ENCODE measurements around the gene ADGRG6.

DNA sequence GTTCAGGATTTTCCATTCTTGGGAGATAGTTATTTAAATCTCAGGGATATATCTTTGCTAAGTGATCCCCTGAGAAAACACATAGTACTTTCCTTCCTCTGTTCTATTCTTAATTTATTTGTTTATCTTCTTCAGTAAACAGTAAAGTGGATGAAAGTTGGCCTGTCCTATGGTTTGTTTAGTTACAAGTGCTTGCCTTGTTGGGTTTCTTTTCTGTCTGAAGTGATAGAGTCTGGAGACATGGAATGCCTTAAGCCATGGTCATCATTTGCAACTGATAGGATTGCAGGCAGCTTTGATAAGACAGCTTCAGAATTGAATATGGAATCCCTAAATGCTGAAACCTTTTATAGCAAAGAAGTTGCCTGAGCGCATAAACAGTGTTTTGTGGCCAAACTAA is 4.9 kb downstream of the ADGRG6 start:
- no peak for TF ChIP-seq POLR2A (IDR thresholded peaks at IDR 0.05; ENCODE audit: low read depth, low read length)
- TF ChIP-seq POLR2AphosphoS5 (IDR thresholded peaks at IDR 0.05; ENCODE audit: low read depth, low read length), result no peak
- no peak for TF ChIP-seq SPI1 (IDR thresholded peaks at IDR 0.05; ENCODE audit: low read depth, low read length)
